ENCODE measurements around the gene KCNJ9. TPM values are rescaled to one million over a fixed set of nuclear protein-coding genes. Genes with fewer than 3 reads are reported as not detected.
"Not testable (repeated sequence)": the region's sequence is repeated elsewhere in the genome, so short reads cannot be mapped to it uniquely, and the experiment has no call there.

Gene KCNJ9
- total and polyA plus RNA-seq, 4 donors = not detected

DNA sequence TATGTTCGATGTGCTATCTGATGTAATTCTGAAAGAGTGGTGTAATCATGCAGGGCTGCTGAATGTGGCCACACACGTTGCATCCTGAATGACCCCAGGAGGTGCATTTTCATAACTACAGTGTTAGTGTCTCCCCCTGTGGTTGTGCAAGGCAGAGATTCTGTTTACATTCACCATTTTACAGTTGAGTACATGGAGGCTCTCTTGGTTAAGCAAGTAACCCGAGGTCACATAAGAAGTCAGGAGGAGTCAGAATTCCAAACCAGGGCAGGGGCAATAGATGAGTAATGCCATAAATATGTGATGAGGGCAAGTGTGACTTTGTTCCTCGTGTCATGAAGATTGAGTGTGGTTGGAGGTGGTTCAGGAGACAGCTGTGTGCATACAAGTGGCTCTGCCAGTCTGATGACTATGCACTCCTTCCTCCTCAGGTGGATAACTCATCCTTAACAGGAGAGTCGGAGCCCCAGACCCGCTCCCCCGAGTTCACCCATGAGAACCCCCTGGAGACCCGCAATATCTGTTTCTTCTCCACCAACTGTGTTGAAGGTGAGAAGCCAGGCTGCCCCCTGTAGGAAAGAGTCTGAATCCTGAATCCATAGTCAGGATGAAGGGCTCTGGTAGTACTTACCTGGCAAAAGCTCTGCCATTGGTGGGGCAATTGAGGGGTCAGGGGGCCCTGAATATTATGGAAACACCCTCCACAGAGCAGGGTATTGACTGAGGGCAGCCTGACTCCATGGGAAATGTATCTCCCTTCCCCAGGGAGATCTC is 43.6 kb downstream of the KCNJ9 start:
- no peaks in the 10 kb centered on the region for H3K27me3 ChIP-seq (ENCODE audit: control insufficient read depth in 3 of 3, insufficient read depth in 3 of 3, low read length in 2 of 3)
- DNase-seq (no peak), ATAC-seq (ENCODE audit: insufficient read depth, low FRiP score) (peak; percentile 42)
- 56 to 76% methylated on average over 8 of the region's 8 CpGs for WGBS, 2 donors
- TF ChIP-seq, protein P1, sequence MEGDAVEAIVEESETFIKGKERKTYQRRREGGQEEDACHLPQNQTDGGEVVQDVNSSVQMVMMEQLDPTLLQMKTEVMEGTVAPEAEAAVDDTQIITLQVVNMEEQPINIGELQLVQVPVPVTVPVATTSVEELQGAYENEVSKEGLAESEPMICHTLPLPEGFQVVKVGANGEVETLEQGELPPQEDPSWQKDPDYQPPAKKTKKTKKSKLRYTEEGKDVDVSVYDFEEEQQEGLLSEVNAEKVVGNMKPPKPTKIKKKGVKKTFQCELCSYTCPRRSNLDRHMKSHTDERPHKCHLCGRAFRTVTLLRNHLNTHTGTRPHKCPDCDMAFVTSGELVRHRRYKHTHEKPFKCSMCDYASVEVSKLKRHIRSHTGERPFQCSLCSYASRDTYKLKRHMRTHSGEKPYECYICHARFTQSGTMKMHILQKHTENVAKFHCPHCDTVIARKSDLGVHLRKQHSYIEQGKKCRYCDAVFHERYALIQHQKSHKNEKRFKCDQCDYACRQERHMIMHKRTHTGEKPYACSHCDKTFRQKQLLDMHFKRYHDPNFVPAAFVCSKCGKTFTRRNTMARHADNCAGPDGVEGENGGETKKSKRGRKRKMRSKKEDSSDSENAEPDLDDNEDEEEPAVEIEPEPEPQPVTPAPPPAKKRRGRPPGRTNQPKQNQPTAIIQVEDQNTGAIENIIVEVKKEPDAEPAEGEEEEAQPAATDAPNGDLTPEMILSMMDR (IDR thresholded peaks at IDR 0.05; ENCODE audit: control extremely low read depth, extremely low read depth) = no peak
- H3K36me3 ChIP-seq (ENCODE audit: control insufficient read depth in 4 of 4, insufficient read depth in 4 of 4, low read length in 4 of 4) = no peaks in the 10 kb centered on the region
- H3K4me3 ChIP-seq = no peak overlapping the region
- no peak overlapping the region for H3K9ac ChIP-seq (ENCODE audit: insufficient read depth in 1 of 2, low read length in 2 of 2)
- H3K9me3 ChIP-seq (ENCODE audit: control insufficient read depth in 4 of 4, insufficient read depth in 3 of 4, low read length in 3 of 4) = no peaks in the 10 kb centered on the region
- H3K27ac ChIP-seq (ENCODE audit: low read depth in 1 of 2, low read length in 1 of 2) = peak overlapping the region; percentile 1 to 67
- H3K4me1 ChIP-seq (ENCODE audit: control insufficient read depth in 5 of 5, insufficient read depth in 5 of 5, low read length in 5 of 5) = peaks cover 0 to 6% (median 0%) of the 10 kb centered on the region in 5 donors

DNA sequence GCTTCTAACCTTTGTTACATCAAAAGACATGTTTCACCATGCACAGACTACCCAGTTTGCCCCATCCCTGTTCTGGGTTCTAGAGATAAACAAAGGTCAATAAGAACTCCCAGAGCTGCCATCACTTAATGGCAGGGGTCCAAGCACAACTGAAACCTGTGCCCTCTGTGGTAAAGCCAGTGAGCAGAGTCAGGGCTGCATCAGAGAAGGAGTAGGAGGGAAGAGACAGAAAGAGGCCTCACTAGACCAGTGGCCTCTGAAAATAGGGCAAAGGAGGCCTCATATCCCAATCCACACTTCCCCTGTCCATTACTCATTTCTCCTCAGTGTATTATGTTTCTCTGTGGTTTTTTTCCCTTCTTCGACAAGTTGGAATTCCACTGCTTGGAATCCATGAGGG is 44.4 kb downstream of the KCNJ9 start:
- no peak for ATAC-seq (ENCODE audit: insufficient read depth, low FRiP score)
- Histone ChIP-seq H3K36me3 (ENCODE audit: control insufficient read depth in 4 of 4, insufficient read depth in 4 of 4, low read length in 4 of 4) (no peaks in the 10 kb centered on the region), H3K4me1 (ENCODE audit: control insufficient read depth in 5 of 5, insufficient read depth in 5 of 5, low read length in 5 of 5) (peaks cover 0 to 8% (median 0%) of the 10 kb centered on the region in 5 donors), H3K27ac (ENCODE audit: low read depth in 1 of 2, low read length in 1 of 2) (peak overlapping the region in 1 of 2 donors; percentile 67), H3K4me3 (no peak overlapping the region), H3K9me3 (ENCODE audit: control insufficient read depth in 4 of 4, insufficient read depth in 3 of 4, low read length in 3 of 4) (no peaks in the 10 kb centered on the region), H3K27me3 (ENCODE audit: control insufficient read depth in 3 of 3, insufficient read depth in 3 of 3, low read length in 2 of 3) (no peaks in the 10 kb centered on the region), H3K9ac (ENCODE audit: insufficient read depth in 1 of 2, low read length in 2 of 2) (no peak overlapping the region)
- DNase-seq = no peak
- TF ChIP-seq, protein P1 (IDR thresholded peaks at IDR 0.05; ENCODE audit: control extremely low read depth, extremely low read depth) = no peak
- WGBS, 2 donors = 88 to 96% methylated on average over 1 of the region's 1 CpG

DNA sequence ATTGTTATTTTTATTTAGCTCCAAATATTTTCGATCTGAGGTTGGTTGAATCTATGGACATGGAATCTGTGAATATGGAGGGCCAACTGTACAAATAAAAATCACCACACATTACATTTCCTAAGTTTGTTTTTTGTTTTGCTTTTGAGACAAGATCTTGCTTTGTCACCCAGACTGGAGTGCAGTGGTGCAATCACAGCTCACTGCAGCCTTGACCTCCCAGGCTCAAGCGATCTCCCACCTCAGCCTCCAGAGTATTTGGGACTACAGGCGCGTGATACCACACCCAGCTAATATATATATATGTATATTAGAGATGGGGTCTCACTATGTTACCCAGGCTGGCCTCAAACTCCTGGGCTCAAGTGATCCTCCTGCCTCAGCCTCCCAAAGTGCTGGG is 45.0 kb downstream of the KCNJ9 start:
- H3K27me3 ChIP-seq (ENCODE audit: control insufficient read depth in 3 of 3, insufficient read depth in 3 of 3, low read length in 2 of 3); H3K9me3 ChIP-seq (ENCODE audit: control insufficient read depth in 4 of 4, insufficient read depth in 3 of 4, low read length in 3 of 4); ATAC-seq (ENCODE audit: insufficient read depth, low FRiP score); H3K9ac ChIP-seq (ENCODE audit: insufficient read depth in 1 of 2, low read length in 2 of 2); H3K27ac ChIP-seq (ENCODE audit: low read depth in 1 of 2, low read length in 1 of 2); H3K4me1 ChIP-seq (ENCODE audit: control insufficient read depth in 5 of 5, insufficient read depth in 5 of 5, low read length in 5 of 5); H3K4me3 ChIP-seq; DNase-seq; H3K36me3 ChIP-seq (ENCODE audit: control insufficient read depth in 4 of 4, insufficient read depth in 4 of 4, low read length in 4 of 4): not testable (repeated sequence)
- 72% methylated on average over 4 of the region's 4 CpGs for WGBS, 2 donors

DNA sequence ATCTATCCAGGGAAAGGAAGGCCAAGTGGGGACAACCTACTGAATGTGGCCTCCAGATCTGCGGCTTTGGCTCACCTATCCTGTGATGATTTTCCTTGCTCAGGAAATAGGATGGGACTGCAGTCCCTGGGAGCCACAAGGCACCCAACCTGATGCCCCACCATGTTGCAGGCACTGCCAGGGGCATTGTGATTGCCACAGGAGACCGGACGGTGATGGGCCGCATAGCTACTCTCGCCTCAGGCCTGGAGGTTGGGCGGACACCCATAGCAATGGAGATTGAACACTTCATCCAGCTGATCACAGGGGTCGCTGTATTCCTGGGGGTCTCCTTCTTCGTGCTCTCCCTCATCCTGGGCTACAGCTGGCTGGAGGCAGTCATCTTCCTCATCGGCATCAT is 46.0 kb downstream of the KCNJ9 start:
- 95 to 100% methylated on average over 9 of the region's 9 CpGs for WGBS, 2 donors
- Histone ChIP-seq H3K27ac (ENCODE audit: low read depth in 1 of 2, low read length in 1 of 2) (no peak overlapping the region), H3K4me1 (ENCODE audit: control insufficient read depth in 5 of 5, insufficient read depth in 5 of 5, low read length in 5 of 5) (peaks cover 0 to 9% (median 0%) of the 10 kb centered on the region in 5 donors), H3K9ac (ENCODE audit: insufficient read depth in 1 of 2, low read length in 2 of 2) (no peak overlapping the region), H3K4me3 (no peak overlapping the region), H3K36me3 (ENCODE audit: control insufficient read depth in 4 of 4, insufficient read depth in 4 of 4, low read length in 4 of 4) (no peaks in the 10 kb centered on the region), H3K27me3 (ENCODE audit: control insufficient read depth in 3 of 3, insufficient read depth in 3 of 3, low read length in 2 of 3) (no peaks in the 10 kb centered on the region), H3K9me3 (ENCODE audit: control insufficient read depth in 4 of 4, insufficient read depth in 3 of 4, low read length in 3 of 4) (no peaks in the 10 kb centered on the region)
- TF ChIP-seq, protein P1 (IDR thresholded peaks at IDR 0.05; ENCODE audit: control extremely low read depth, extremely low read depth) = no peak
- DNase-seq (no peak), ATAC-seq (ENCODE audit: insufficient read depth, low FRiP score) (no peak)
